Upper lobe of right lung (tissue), 1 donor: ENCODE measurements around the gene ATAD3C. TPM values are rescaled to one million over a fixed set of nuclear protein-coding genes. Genes with fewer than 3 reads are reported as not detected.

Experiments
- ATAC-seq: fragments of 200-7000 bp; cut with Tn5 transposase; one replicate; pipeline ENCODE4 v1.9.1; 2020; ENCODE audit warnings: mild to moderate bottlenecking, moderate library complexity
- DNase-seq: peaks from one replicate; pipeline ENCODE4 v3.0.0-alpha.2; 2020
- H3K27ac ChIP-seq: fragments of 200-600 bp; one replicate; pipeline ENCODE4 v1.8.0; 2022
- H3K27me3 ChIP-seq: fragments of 200-600 bp; one replicate; pipeline ENCODE4 v1.8.0; 2022; ENCODE audit warnings: mild to moderate bottlenecking
- H3K36me3 ChIP-seq: fragments of 200-600 bp; one replicate; pipeline ENCODE4 v1.8.0; 2022
- H3K4me1 ChIP-seq: fragments of 200-600 bp; one replicate; pipeline ENCODE4 v1.8.0; 2022
- H3K4me3 ChIP-seq: fragments of 200-600 bp; one replicate; pipeline ENCODE4 v1.8.0; 2022; ENCODE audit warnings: mild to moderate bottlenecking
- H3K9me3 ChIP-seq: fragments of 200-600 bp; one replicate; pipeline ENCODE4 v1.8.0; 2022
- intact Hi-C: fragments of 100-400 bp; cut with DNase I; formaldehyde crosslinking; loops from one replicate; pipeline ENCODE4 v1.11.0; 2022
- total RNA-seq: library from RNA; stranded (reverse); fragmentation: NEBNext Ultra II Directional; extraction: Animal tissue kit (Norgen Biotek cat#: 25700); gene quantifications from one replicate; pipeline ENCODE4 v1.2.1, GENCODE V29; 2021
- TF ChIP-seq, protein P1 (sequence below): fragments of 200-600 bp; IDR thresholded peaks from one replicate; pipeline ENCODE4 v1.8.0; 2022; ENCODE audit warnings: antibody characterized with exemption
- donor health status: DM: no; HTN: yes; CAD: no; lungs with severe emphysema.

ATAD3C gene
- total RNA-seq, 1 donor from 2014 or later: 10.4 TPM

GRCh38 chr1:1429671-1430073 lies 19.8 kb upstream of the ATAD3C start:
- peak overlapping the region; percentile 91 for H3K27ac ChIP-seq
- intact Hi-C loops: no loop called here

DNA sequence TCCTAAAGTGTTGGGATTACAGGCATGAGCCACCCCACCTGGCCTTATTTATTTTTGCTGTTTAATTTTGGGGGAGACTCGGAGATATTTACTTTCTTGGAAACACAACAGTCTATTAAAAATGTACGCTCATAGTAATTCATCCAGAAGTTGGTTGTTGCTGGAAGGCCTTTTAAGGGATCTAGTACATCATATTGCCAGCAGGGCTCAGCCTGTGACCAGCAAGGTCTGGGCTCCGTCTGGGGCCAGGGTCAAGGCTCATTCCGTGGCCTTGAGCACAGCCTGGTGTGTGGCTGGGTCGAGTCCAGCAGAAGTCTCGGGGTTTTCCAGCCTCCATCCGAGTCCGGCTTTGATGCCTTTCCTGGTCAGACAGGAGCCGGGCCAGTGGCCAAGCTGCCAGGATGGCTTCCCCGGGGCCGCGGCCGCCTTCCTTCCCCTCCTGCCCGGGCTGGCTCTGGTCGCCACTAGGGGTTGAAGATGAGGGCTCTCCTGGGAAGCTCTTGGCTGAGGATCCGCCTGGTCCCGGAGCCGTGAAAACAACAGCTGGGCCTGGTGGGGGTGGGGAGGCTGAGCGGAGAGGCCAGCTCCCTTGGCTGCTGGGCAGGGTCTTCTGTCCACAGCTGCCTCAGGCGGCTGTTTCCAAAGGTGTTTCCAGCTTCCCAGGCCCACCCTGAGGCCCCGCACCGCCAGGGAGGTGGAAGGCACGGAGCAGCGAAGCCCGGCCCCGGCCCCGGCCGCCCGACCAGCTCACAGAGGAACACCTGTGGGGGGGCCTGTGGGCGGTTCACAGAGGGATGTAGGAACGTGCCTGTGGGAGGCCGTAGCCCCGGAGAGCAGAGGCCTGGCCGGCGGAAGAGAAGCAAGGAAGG lies 19.1 kb upstream of the ATAD3C start:
- no peaks in the 10 kb centered on the region for H3K36me3 ChIP-seq
- no peaks in the 10 kb centered on the region for H3K27me3 ChIP-seq
- H3K4me3 ChIP-seq: no peak overlapping the region
- TF ChIP-seq, protein P1, sequence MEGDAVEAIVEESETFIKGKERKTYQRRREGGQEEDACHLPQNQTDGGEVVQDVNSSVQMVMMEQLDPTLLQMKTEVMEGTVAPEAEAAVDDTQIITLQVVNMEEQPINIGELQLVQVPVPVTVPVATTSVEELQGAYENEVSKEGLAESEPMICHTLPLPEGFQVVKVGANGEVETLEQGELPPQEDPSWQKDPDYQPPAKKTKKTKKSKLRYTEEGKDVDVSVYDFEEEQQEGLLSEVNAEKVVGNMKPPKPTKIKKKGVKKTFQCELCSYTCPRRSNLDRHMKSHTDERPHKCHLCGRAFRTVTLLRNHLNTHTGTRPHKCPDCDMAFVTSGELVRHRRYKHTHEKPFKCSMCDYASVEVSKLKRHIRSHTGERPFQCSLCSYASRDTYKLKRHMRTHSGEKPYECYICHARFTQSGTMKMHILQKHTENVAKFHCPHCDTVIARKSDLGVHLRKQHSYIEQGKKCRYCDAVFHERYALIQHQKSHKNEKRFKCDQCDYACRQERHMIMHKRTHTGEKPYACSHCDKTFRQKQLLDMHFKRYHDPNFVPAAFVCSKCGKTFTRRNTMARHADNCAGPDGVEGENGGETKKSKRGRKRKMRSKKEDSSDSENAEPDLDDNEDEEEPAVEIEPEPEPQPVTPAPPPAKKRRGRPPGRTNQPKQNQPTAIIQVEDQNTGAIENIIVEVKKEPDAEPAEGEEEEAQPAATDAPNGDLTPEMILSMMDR: peak; percentile 37
- peak; percentile 8 for ATAC-seq
- peak overlapping the region; percentile 91 for H3K27ac ChIP-seq
- DNase-seq: peak; percentile 84
- peaks cover 62% of the 10 kb centered on the region for H3K4me1 ChIP-seq
- no peaks in the 10 kb centered on the region for H3K9me3 ChIP-seq
- intact Hi-C loops: no loop called here

More at GRCh38 chr1:1429671-1430073, 19.8 kb upstream of the ATAD3C start:
- ATAC-seq (no peak), DNase-seq (no peak)
- Histone ChIP-seq H3K9me3 (no peaks in the 10 kb centered on the region), H3K36me3 (no peaks in the 10 kb centered on the region), H3K4me1 (peaks cover 55% of the 10 kb centered on the region), H3K4me3 (no peak overlapping the region), H3K27me3 (no peaks in the 10 kb centered on the region)
- TF ChIP-seq, protein P1: no peak

DNA sequence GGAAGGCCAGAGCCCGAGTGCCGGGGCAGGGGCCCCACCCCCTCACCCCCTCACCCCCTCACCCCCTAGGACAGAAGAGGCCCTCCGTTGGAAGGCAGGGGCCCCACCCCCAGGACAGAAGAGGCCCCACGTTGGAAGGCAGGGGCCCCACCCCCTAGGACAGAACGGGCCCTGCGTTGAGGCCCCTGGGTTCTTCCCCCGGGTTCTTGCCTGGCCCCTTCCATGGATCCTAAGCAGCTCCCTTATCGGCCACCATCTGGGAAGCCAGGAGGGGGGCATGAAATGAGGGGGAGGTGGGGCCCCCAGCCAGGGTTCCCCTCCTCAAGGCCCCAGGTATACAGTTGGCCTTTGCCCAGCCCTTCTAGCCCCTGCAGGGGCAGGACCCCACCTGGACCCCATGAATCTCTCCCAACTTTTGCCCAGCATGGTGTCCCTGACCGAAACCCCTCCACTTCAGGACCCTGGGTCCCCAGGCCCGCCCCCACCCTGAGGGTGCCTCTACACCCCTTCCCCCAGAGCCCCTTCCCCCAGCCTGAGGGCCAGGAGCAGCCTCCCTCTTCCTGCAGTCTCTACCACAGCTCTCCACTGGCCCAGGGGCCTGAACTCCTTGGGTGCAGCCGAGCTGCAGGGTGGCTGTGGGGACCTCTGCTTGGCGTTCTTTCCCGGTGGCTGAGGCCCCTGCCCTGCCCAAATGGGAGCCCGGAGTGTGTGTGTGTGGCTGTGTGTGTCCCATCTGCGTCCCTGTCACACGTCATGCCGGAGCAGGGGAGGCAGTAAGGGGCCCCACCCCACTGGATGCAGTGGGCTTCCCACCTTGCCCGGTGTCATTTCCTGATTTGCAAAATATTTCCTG lies 18.3 kb upstream of the ATAD3C start:
- peak overlapping the region; percentile 91 for H3K27ac ChIP-seq
- TF ChIP-seq, protein P1: no peak
- H3K36me3 ChIP-seq: no peaks in the 10 kb centered on the region
- ATAC-seq: no peak
- peak; percentile 61 for DNase-seq
- no peaks in the 10 kb centered on the region for H3K9me3 ChIP-seq
- no peak overlapping the region for H3K4me3 ChIP-seq
- intact Hi-C loops: no loop called here
- H3K27me3 ChIP-seq: no peaks in the 10 kb centered on the region
- H3K4me1 ChIP-seq: peaks cover 64% of the 10 kb centered on the region

DNA sequence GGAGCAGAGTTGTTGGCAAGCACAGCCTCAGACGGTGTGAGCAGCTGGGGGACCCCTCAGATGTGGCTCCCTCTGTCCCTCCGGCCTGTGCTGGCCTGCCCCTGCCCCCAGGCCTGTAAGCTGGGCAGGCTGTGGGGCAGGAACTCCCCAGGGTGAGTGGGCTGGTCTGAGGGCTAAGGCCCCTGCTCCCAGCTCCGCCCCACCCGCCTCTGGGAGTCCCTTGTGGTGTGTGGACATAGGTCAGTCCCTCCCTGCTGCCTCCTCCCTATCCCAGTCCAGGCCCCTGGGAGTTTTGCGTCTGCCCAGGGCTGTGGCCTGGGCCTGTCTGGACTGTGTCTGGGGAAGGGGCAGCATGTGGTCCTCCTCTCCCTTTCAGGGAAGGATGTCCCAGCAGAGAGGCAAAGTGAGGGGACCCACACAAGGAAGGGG lies 17.6 kb upstream of the ATAD3C start:
- Histone ChIP-seq H3K27ac (peak overlapping the region; percentile 91), H3K36me3 (no peaks in the 10 kb centered on the region), H3K9me3 (no peaks in the 10 kb centered on the region), H3K27me3 (no peaks in the 10 kb centered on the region), H3K4me1 (peaks cover 66% of the 10 kb centered on the region), H3K4me3 (no peak overlapping the region)
- ATAC-seq (peak; percentile 52), DNase-seq (peak; percentile 90)
- intact Hi-C loops: no loop called here
- TF ChIP-seq, protein P1: no peak

GRCh38 chr1:1432274-1432950 lies 17.1 kb upstream of the ATAD3C start:
- intact Hi-C loops: no loop called here
- no peak for ATAC-seq
- Histone ChIP-seq H3K9me3 (no peaks in the 10 kb centered on the region), H3K4me3 (peak overlapping the region; percentile 57), H3K27me3 (no peaks in the 10 kb centered on the region), H3K27ac (peak overlapping the region; percentile 91), H3K4me1 (peaks cover 66% of the 10 kb centered on the region), H3K36me3 (no peaks in the 10 kb centered on the region)
- DNase-seq: peak; percentile 67
- TF ChIP-seq, protein P1: no peak
